ENCODE measurements around the gene CHL1.

DNA sequence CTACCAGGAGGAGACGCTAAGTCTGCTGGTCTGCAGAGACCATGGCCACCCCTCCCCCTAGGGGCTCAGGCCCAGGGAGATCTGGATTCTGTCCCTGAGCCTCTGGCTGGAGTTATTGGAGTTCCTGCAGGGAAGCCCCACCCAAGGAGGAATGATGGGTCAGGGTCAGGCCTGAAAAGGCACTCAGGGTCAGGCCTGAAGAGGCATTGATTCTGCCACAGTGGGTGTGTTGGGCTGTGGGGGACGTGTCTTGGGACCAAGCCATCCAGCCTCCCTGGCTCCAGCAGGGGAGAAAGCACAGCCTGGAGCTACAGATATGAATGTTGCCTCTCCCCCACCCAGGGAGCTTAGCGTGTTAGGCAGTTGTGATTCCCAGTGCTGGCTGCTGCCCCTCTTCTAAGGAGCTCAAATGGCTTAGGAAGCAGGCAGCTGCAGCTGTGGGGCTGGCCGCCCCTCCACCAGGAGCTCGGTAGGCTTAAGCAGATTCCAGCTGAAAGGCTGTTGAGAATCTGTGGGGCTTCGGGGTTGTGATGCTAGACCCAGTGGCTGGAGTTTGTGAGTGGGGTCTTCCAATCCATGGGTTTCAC, 176.7 kb downstream of the CHL1 start:
- TF ChIP-seq CTCF (IDR thresholded peaks at IDR 0.05) (no peak), POLR2AphosphoS5 (IDR thresholded peaks at IDR 0.05) (no peak)

All from transverse colon (tissue), 4 donors.